ENCODE data around the gene CCNO.

CCNO gene

GRCh38 chr5:55254802-55255201 lies 21.4 kb upstream of the CCNO start:
- Histone ChIP-seq H3K9me3 (ENCODE audit: control insufficient read depth, insufficient read depth, low read depth, low read length) (no peaks in the 10 kb centered on the region), H3K4me1 (ENCODE audit: control insufficient read depth, insufficient read depth, low read length) (no peaks in the 10 kb centered on the region), H3K36me3 (ENCODE audit: control insufficient read depth in 2 of 2, insufficient read depth in 1 of 2, low read length in 2 of 2) (peaks cover 28 to 49% of the 10 kb centered on the region in 2 experiments), H3K4me3 (ENCODE audit: low read depth, low read length) (no peak overlapping the region), H3K27ac (ENCODE audit: extremely low read depth, low read depth, low read length) (no peak overlapping the region)
- TF ChIP-seq ZNF707 (tag by site-specific recombination; IDR thresholded peaks at IDR 0.05), result no peak
- ChIA-PET CTCF (no interaction called here), POLR2A (no interaction called here)

- CTCF ChIA-PET, result no interaction called here
Observed at GRCh38 chr5:55250064-55250463, 16.7 kb upstream of the CCNO start.

GRCh38 chr5:55241746-55242145 lies 8.3 kb upstream of the CCNO start:
- Histone ChIP-seq H3K36me3 (ENCODE audit: control insufficient read depth in 2 of 2, insufficient read depth in 1 of 2, low read length in 2 of 2) (no peaks in the 10 kb centered on the region), H3K4me1 (ENCODE audit: control insufficient read depth, insufficient read depth, low read length) (no peaks in the 10 kb centered on the region), H3K9me3 (ENCODE audit: control insufficient read depth, insufficient read depth, low read depth, low read length) (no peaks in the 10 kb centered on the region), H3K27ac (ENCODE audit: extremely low read depth, low read depth, low read length) (no peak overlapping the region), H3K4me3 (ENCODE audit: low read depth, low read length) (no peak overlapping the region)
- ChIA-PET POLR2A (no interaction called here), CTCF (interaction anchor here (0.6 kb wide), 2 partner anchors 16 to 197 kb away, joined by 3 read pairs; no protein-coding TSS in a partner anchor)
- TF ChIP-seq ZNF248 (tag by site-specific recombination; IDR thresholded peaks at IDR 0.05) (no peak), ZNF324 (tag by site-specific recombination; IDR thresholded peaks at IDR 0.05) (no peak), FEZF1 (tag by site-specific recombination; IDR thresholded peaks at IDR 0.05) (no peak), ZBTB7A (tag by site-specific recombination; IDR thresholded peaks at IDR 0.05; ENCODE audit: low read depth) (no peak), ZNF169 (tag by site-specific recombination; IDR thresholded peaks at IDR 0.05) (no peak), ZNF664 (tag by site-specific recombination; IDR thresholded peaks at IDR 0.05) (no peak), ZNF529 (tag by site-specific recombination; IDR thresholded peaks at IDR 0.05; ENCODE audit: insufficient replicate concordance) (no peak), ELK4 (IDR thresholded peaks at IDR 0.05; ENCODE audit: borderline replicate concordance, low read depth, low read length) (no peak), ZNF561 (tag by site-specific recombination; IDR thresholded peaks at IDR 0.05; ENCODE audit: borderline replicate concordance) (no peak)

More at GRCh38 chr5:55250064-55250463, 16.7 kb upstream of the CCNO start:
- Histone ChIP-seq H3K9me3 (ENCODE audit: control insufficient read depth, insufficient read depth, low read depth, low read length) (no peaks in the 10 kb centered on the region), H3K36me3 (ENCODE audit: control insufficient read depth in 2 of 2, insufficient read depth in 1 of 2, low read length in 2 of 2) (peaks cover 5 to 9% of the 10 kb centered on the region in 2 experiments; a peak in 2 of 3 replicates), H3K4me1 (ENCODE audit: control insufficient read depth, insufficient read depth, low read length) (no peaks in the 10 kb centered on the region), H3K27ac (ENCODE audit: extremely low read depth, low read depth, low read length) (no peak overlapping the region), H3K4me3 (ENCODE audit: low read depth, low read length) (no peak overlapping the region)
- TF ChIP-seq OSR2 (tag by site-specific recombination; IDR thresholded peaks at IDR 0.05), result no peak
- no peak for TF ChIP-seq ZNF248 (tag by site-specific recombination; IDR thresholded peaks at IDR 0.05)
- no peak for TF ChIP-seq BCL11B (tag by site-specific recombination; IDR thresholded peaks at IDR 0.05; ENCODE audit: low read depth)
- no peak for TF ChIP-seq ZNF274 (IDR thresholded peaks at IDR 0.05; ENCODE audit: low read length)
- no peak for TF ChIP-seq ZNF274 (tag by site-specific recombination; IDR thresholded peaks at IDR 0.05; ENCODE audit: borderline replicate concordance)
- TF ChIP-seq KLF7 (tag by site-specific recombination; IDR thresholded peaks at IDR 0.05; ENCODE audit: borderline replicate concordance), result no peak
- TF ChIP-seq ZNF501 (tag by site-specific recombination; IDR thresholded peaks at IDR 0.05), result no peak
- TF ChIP-seq ZBTB49 (tag by site-specific recombination; IDR thresholded peaks at IDR 0.05; ENCODE audit: low read depth), result no peak
- no peak for TF ChIP-seq ZNF174 (tag by site-specific recombination; IDR thresholded peaks at IDR 0.05)
- no peak for TF ChIP-seq ZNF549 (tag by site-specific recombination; IDR thresholded peaks at IDR 0.05)
- TF ChIP-seq KLF10 (tag by site-specific recombination; IDR thresholded peaks at IDR 0.05), result no peak
- TF ChIP-seq WT1 (tag by site-specific recombination; IDR thresholded peaks at IDR 0.05), result no peak
- TF ChIP-seq REPIN1 (tag by site-specific recombination; IDR thresholded peaks at IDR 0.05; ENCODE audit: low read depth), result no peak
- no peak for TF ChIP-seq ZNF548 (tag by site-specific recombination; IDR thresholded peaks at IDR 0.05)
- TF ChIP-seq GLIS2 (tag by site-specific recombination; IDR thresholded peaks at IDR 0.05), result no peak
- TF ChIP-seq PRDM6 (tag by site-specific recombination; IDR thresholded peaks at IDR 0.05), result no peak
- no peak for TF ChIP-seq ZNF214 (tag by site-specific recombination; IDR thresholded peaks at IDR 0.05; ENCODE audit: borderline replicate concordance)
- TF ChIP-seq ZNF335 (tag by site-specific recombination; conservative IDR thresholded peaks at IDR 0.05), result no peak
- POLR2A ChIA-PET, result no interaction called here

Data from HEK293 (cell line).